A549 (cell line): Measurements from ENCODE around the gene FOXP1.

ENCODE experiments used
- CEBPB ChIP-seq, 2 experiments: fragments of >200 bp in 1 of 2; sonication (Bioruptor Twin) in 1 of 2; formaldehyde crosslinking in 1 of 2; IDR thresholded peaks; 2 replicates each; pipeline ENCODE4 v1.6.1; 2012 to 2016
- CHD2 ChIP-seq: fragments of 150-350 bp; IDR thresholded peaks from 2 replicates; pipeline ENCODE4 v1.6.1; 2014; ENCODE audit warnings: low read length; ENCODE audit not compliant: partially characterized antibody
- EHMT2 ChIP-seq: fragments of 200-600 bp; sonication (generic); IDR thresholded peaks from 2 replicates; pipeline ENCODE4 v1.6.1; 2016; ENCODE audit warnings: antibody characterized with exemption, low read depth, mild to moderate bottlenecking, moderate library complexity
- EP300 ChIP-seq, 2 experiments: fragments of >200 bp; sonication (Bioruptor Twin); formaldehyde crosslinking; IDR thresholded peaks; 2 replicates in 1 of 2; 3 replicates in 1 of 2; pipeline ENCODE4 v1.6.1; 2016 to 2017
- HOXA7 ChIP-seq: fragments of 250-450 bp; sonication (Bioruptor Pico); IDR thresholded peaks from 2 replicates; pipeline ENCODE4 v1.5.0; 2020; ENCODE audit warnings: mild to moderate bottlenecking, moderate library complexity
- NPAS2 ChIP-seq: fragments of 250-450 bp; sonication (Bioruptor Pico); IDR thresholded peaks from 2 replicates; pipeline ENCODE4 v1.8.0; 2022; ENCODE audit warnings: mild to moderate bottlenecking, moderate library complexity, borderline replicate concordance
- POLR2A ChIP-seq: IDR thresholded peaks from 2 replicates; pipeline ENCODE4 v1.6.1; 2012; ENCODE audit warnings: mild to moderate bottlenecking, low read length
- POLR2AphosphoS2 ChIP-seq: conservative IDR thresholded peaks from 2 replicates; pipeline ENCODE4 v1.6.1; 2012; ENCODE audit warnings: low read length, improper control_type of control experiment, inconsistent platforms
- SMC3 ChIP-seq: fragments of >200 bp; sonication (Bioruptor Twin); formaldehyde crosslinking; IDR thresholded peaks from 3 replicates; pipeline ENCODE4 v1.6.1; 2018; ENCODE audit warnings: inconsistent platforms
- ZSCAN20 ChIP-seq: fragments of 250-450 bp; sonication (Bioruptor Pico); IDR thresholded peaks from 2 replicates; pipeline ENCODE4 v1.8.0; 2022; ENCODE audit warnings: mild to moderate bottlenecking, moderate library complexity
- TF ChIP-seq, protein P1 (sequence below): fragments of >200 bp; sonication (Bioruptor Twin); formaldehyde crosslinking; IDR thresholded peaks from 3 replicates; pipeline ENCODE4 v1.5.1; 2016
- TF ChIP-seq, protein P2 (sequence below): fragments of 200-600 bp; sonication (generic); IDR thresholded peaks from 2 replicates; pipeline ENCODE4 v1.6.1; 2016; ENCODE audit warnings: antibody characterized with exemption, mild to moderate bottlenecking, moderate library complexity

DNA sequence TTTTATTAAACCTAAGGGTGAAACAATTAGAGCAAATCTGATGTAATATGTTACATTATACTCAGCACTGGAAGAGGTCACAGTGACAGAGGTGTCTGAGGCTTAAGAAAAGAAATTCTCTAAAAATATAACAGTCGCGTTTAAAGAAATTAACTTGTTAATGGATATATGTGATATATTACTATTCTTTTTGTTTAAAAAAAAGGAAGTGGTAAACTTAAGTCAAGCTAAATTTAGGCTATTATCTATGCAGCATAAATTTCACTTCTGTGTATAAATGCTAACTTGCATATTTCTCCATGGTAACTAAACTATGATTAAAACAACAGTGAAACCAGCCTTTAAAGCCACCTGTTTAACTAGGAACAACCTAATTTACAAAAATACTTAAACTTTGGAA, 191.3 kb downstream of the FOXP1 start:
- no peak for TF ChIP-seq EP300 (IDR thresholded peaks at IDR 0.05)
- TF ChIP-seq, protein P1, sequence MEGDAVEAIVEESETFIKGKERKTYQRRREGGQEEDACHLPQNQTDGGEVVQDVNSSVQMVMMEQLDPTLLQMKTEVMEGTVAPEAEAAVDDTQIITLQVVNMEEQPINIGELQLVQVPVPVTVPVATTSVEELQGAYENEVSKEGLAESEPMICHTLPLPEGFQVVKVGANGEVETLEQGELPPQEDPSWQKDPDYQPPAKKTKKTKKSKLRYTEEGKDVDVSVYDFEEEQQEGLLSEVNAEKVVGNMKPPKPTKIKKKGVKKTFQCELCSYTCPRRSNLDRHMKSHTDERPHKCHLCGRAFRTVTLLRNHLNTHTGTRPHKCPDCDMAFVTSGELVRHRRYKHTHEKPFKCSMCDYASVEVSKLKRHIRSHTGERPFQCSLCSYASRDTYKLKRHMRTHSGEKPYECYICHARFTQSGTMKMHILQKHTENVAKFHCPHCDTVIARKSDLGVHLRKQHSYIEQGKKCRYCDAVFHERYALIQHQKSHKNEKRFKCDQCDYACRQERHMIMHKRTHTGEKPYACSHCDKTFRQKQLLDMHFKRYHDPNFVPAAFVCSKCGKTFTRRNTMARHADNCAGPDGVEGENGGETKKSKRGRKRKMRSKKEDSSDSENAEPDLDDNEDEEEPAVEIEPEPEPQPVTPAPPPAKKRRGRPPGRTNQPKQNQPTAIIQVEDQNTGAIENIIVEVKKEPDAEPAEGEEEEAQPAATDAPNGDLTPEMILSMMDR, result no peak
- no peak for TF ChIP-seq CHD2
- no peak for TF ChIP-seq ZSCAN20
- TF ChIP-seq, protein P2, sequence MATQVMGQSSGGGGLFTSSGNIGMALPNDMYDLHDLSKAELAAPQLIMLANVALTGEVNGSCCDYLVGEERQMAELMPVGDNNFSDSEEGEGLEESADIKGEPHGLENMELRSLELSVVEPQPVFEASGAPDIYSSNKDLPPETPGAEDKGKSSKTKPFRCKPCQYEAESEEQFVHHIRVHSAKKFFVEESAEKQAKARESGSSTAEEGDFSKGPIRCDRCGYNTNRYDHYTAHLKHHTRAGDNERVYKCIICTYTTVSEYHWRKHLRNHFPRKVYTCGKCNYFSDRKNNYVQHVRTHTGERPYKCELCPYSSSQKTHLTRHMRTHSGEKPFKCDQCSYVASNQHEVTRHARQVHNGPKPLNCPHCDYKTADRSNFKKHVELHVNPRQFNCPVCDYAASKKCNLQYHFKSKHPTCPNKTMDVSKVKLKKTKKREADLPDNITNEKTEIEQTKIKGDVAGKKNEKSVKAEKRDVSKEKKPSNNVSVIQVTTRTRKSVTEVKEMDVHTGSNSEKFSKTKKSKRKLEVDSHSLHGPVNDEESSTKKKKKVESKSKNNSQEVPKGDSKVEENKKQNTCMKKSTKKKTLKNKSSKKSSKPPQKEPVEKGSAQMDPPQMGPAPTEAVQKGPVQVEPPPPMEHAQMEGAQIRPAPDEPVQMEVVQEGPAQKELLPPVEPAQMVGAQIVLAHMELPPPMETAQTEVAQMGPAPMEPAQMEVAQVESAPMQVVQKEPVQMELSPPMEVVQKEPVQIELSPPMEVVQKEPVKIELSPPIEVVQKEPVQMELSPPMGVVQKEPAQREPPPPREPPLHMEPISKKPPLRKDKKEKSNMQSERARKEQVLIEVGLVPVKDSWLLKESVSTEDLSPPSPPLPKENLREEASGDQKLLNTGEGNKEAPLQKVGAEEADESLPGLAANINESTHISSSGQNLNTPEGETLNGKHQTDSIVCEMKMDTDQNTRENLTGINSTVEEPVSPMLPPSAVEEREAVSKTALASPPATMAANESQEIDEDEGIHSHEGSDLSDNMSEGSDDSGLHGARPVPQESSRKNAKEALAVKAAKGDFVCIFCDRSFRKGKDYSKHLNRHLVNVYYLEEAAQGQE, result no peak
- TF ChIP-seq HOXA7 (CRISPR knock-in tag), result no peak
- no peak for TF ChIP-seq POLR2A
- no peak for TF ChIP-seq POLR2AphosphoS2
- no peak for TF ChIP-seq CEBPB (IDR thresholded peaks at IDR 0.05)
- no peak for TF ChIP-seq EHMT2
- no peak for TF ChIP-seq NPAS2
- TF ChIP-seq SMC3, result no peak
